ENCODE results near the gene FAM221B. TPM values are rescaled to one million over a fixed set of nuclear protein-coding genes. Genes with fewer than 3 reads are reported as not detected.

Gene FAM221B
- total RNA-seq, 6 experiments from 2014 or later = not detected

DNA sequence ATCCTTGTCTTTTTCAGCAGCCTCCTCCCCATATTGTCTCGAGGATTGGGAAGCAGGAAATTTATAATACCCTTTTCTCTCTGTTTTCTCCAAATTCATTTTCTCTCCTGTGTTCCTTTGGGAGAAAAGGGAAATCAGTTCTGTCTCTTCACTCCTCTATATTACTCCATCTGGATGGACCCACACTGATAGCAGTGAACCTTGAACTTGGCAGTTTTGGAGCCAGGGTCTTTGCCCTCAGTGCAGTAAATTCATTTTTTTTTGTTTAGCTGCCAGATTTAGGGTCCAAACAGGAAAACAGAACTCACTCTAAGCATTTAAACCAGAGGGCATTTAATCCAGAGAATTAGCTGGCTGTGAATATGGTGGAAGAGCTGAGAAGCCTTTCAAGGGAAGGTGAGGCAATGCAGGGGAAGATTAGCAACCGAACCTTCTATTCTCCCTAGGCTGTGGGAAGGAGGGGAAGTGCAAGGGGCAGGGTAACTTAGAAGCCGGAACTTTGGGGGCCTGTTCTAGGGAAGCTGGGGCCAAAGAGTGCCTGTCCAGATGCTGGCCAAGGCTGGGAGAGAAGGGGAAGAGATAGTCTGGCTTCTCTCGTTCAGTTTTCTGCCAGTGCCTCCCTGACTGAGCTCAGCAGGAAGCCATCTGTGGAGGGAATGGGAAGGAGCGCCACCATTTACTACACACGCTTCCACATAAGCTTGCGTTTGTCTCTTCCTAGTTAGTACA is 53.5 kb downstream of the FAM221B start:
- DNase-seq (no peak), ATAC-seq (peak; percentile 50 to 79 (median 70))
- Histone ChIP-seq H3K36me3 (no peaks in the 10 kb centered on the region), H3K4me1 (peaks cover 0 to 29% (median 12%) of the 10 kb centered on the region in 4 donors), H3K27me3 (no peaks in the 10 kb centered on the region), H3K9me3 (no peaks in the 10 kb centered on the region), H3K27ac (peak overlapping the region in 1 of 3 donors; percentile 16), H3K4me3 (no peak overlapping the region)
- intact Hi-C loops (cut with DNase I) = no loop called here
- WGBS (ENCODE audit: insufficient coverage, low coverage, low lambda C conversion rate, missing lambda C conversion rate) = 51% methylated on average over 7 of the region's 7 CpGs
- TF ChIP-seq POLR2A (IDR thresholded peaks at IDR 0.05) (no peak), CTCF (IDR thresholded peaks at IDR 0.05) (no peak)

GRCh38 chr9:35771943-35772342 is 56.6 kb downstream of the FAM221B start:
- ATAC-seq (peak in 3 of 4 donors; percentile 13 to 40 (median 20)), DNase-seq (no peak)
- no peaks in the 10 kb centered on the region for H3K9me3 ChIP-seq
- no peak overlapping the region for H3K4me3 ChIP-seq
- no peak for TF ChIP-seq POLR2A (IDR thresholded peaks at IDR 0.05)
- TF ChIP-seq CTCF (IDR thresholded peaks at IDR 0.05) = no peak
- peaks cover 0 to 29% (median 12%) of the 10 kb centered on the region in 4 donors for H3K4me1 ChIP-seq
- peak overlapping the region in 1 of 3 donors; percentile 18 for H3K27ac ChIP-seq
- intact Hi-C loops (cut with DNase I) = no loop called here
- H3K27me3 ChIP-seq = no peaks in the 10 kb centered on the region
- 80% methylated on average over 3 of the region's 3 CpGs for WGBS (ENCODE audit: insufficient coverage, low coverage, low lambda C conversion rate, missing lambda C conversion rate)
- H3K36me3 ChIP-seq = no peaks in the 10 kb centered on the region

DNA sequence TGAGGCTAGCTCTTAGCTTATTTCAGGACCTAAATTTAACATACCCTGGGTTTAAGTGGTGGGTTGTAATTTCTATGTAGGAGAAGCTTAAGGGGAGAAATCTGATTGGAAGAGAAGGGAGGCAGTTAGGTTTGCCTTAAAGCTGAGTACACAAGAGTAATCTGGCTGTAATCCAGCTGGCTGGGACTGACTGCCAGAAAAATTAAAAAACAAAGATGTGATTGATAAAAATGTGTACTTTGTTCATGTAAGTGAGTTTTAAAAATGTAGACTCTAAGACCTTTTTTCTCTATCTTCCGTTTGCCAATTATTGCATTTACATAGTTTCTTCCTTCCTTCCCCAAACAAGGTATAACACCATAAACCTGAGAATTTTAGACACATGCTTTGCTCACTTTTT is 57.0 kb downstream of the FAM221B start:
- DNase-seq (no peak), ATAC-seq (peak; percentile 27 to 64 (median 49))
- peak overlapping the region in 2 of 3 donors; percentile 4 to 18 for H3K27ac ChIP-seq
- 29% methylated on average over 1 of the region's 1 CpG for WGBS (ENCODE audit: insufficient coverage, low coverage, low lambda C conversion rate, missing lambda C conversion rate)
- no peaks in the 10 kb centered on the region for H3K27me3 ChIP-seq
- H3K9me3 ChIP-seq = no peaks in the 10 kb centered on the region
- TF ChIP-seq POLR2A (IDR thresholded peaks at IDR 0.05) (no peak), CTCF (IDR thresholded peaks at IDR 0.05) (no peak)
- no peak overlapping the region for H3K4me3 ChIP-seq
- peaks cover 0 to 29% (median 12%) of the 10 kb centered on the region in 4 donors for H3K4me1 ChIP-seq
- no peaks in the 10 kb centered on the region for H3K36me3 ChIP-seq
- intact Hi-C loops (cut with DNase I) = no loop called here

- Histone ChIP-seq H3K27me3 (no peaks in the 10 kb centered on the region), H3K4me3 (peak overlapping the region in 1 of 3 donors; percentile 9), H3K9me3 (no peaks in the 10 kb centered on the region), H3K36me3 (no peaks in the 10 kb centered on the region), H3K27ac (peak overlapping the region; percentile 4 to 18 (median 7)), H3K4me1 (peaks cover 0 to 29% (median 12%) of the 10 kb centered on the region in 4 donors)
- DNase-seq = no peak
- TF ChIP-seq POLR2A (IDR thresholded peaks at IDR 0.05) (no peak), CTCF (IDR thresholded peaks at IDR 0.05) (no peak)
- ATAC-seq = peak; percentile 68 to 80 (median 72)
- intact Hi-C loops (cut with DNase I) = no loop called here
- WGBS (ENCODE audit: insufficient coverage, low coverage, low lambda C conversion rate, missing lambda C conversion rate) = 11% methylated on average over 4 of the region's 4 CpGs
These were observed 57.5 kb downstream of the FAM221B start for GRCh38 chr9:35771075-35771433.
